ENCODE data around the gene CSTB. TPM values are rescaled to one million over a fixed set of nuclear protein-coding genes. Genes with fewer than 3 reads are reported as not detected.

Gene CSTB
- total RNA-seq, 2 donors from 2014 or later = 2.3 to 8.4 TPM

DNA sequence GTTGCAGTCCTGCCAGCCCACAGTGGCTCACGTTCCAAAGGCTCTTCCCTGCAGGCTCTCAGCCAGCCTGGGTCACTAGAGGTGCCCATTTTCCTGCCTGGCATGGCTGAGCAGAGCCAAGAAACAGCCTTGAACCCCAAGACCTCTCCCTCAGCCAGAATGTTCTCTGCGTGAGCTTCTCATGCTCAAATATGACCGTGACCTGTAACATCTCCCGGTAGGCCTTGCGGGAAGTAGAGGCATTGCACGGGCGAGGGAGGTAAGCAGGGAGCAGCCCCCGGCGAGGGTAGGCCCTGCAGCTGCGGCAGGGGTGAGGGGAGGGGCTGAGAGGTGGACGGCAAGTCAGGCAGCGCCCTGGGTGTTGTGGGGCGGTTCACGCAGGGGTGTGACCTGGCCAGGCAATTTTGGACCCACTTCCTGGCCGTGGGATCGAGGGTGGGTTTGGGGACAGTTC, 33.3 kb upstream of the CSTB start:
- Histone ChIP-seq H3K4me3 (no peak overlapping the region), H3K27me3 (replicated peaks; ENCODE audit: insufficient read depth) (no peaks in the 10 kb centered on the region), H3K4me1 (ENCODE audit: control insufficient read depth in 1 of 2, low read depth in 2 of 2) (peaks cover 0 to 20% of the 10 kb centered on the region in 2 donors), H3K36me3 (no peaks in the 10 kb centered on the region), H3K9me3 (no peaks in the 10 kb centered on the region), H3K27ac (no peak overlapping the region)
- ATAC-seq (ENCODE audit: insufficient number of reproducible peaks, low FRiP score, low read depth) = no peak
- no peak for TF ChIP-seq CTCF (IDR thresholded peaks at IDR 0.05)
- no peak for DNase-seq (ENCODE audit: low spot score)

- Histone ChIP-seq H3K36me3 (peaks cover 2% of the 10 kb centered on the region), H3K27ac (no peak overlapping the region), H3K4me3 (no peak overlapping the region), H3K27me3 (replicated peaks; ENCODE audit: insufficient read depth) (no peaks in the 10 kb centered on the region), H3K4me1 (ENCODE audit: control insufficient read depth in 1 of 2, low read depth in 2 of 2) (peaks cover 0 to 20% of the 10 kb centered on the region in 2 donors), H3K9me3 (no peaks in the 10 kb centered on the region)
- ATAC-seq (ENCODE audit: insufficient number of reproducible peaks, low FRiP score, low read depth) (no peak), DNase-seq (ENCODE audit: low spot score) (no peak)
- TF ChIP-seq CTCF (IDR thresholded peaks at IDR 0.05) = no peak
These were observed 32.7 kb upstream of the CSTB start for GRCh38 chr21:43808832-43809251.

GRCh38 chr21:43808367-43808766, 32.3 kb upstream of the CSTB start:
- Histone ChIP-seq H3K27me3 (replicated peaks; ENCODE audit: insufficient read depth) (no peaks in the 10 kb centered on the region), H3K36me3 (peaks cover 4% of the 10 kb centered on the region), H3K4me3 (no peak overlapping the region), H3K9me3 (no peaks in the 10 kb centered on the region), H3K4me1 (ENCODE audit: control insufficient read depth in 1 of 2, low read depth in 2 of 2) (peaks cover 0 to 20% of the 10 kb centered on the region in 2 donors), H3K27ac (no peak overlapping the region)
- DNase-seq (ENCODE audit: low spot score) = no peak
- no peak for TF ChIP-seq CTCF (IDR thresholded peaks at IDR 0.05)
- no peak for ATAC-seq (ENCODE audit: insufficient number of reproducible peaks, low FRiP score, low read depth)

GRCh38 chr21:43806017-43806710, 30.1 kb upstream of the CSTB start:
- DNase-seq (ENCODE audit: low spot score) (no peak), ATAC-seq (ENCODE audit: insufficient number of reproducible peaks, low FRiP score, low read depth) (no peak)
- peaks cover 16% of the 10 kb centered on the region for H3K36me3 ChIP-seq
- H3K4me1 ChIP-seq (ENCODE audit: control insufficient read depth in 1 of 2, low read depth in 2 of 2) = peaks cover 0 to 8% of the 10 kb centered on the region in 2 donors
- no peaks in the 10 kb centered on the region for H3K27me3 ChIP-seq (replicated peaks; ENCODE audit: insufficient read depth)
- no peak overlapping the region for H3K4me3 ChIP-seq
- no peak for TF ChIP-seq CTCF (IDR thresholded peaks at IDR 0.05)
- no peak overlapping the region for H3K27ac ChIP-seq
- no peaks in the 10 kb centered on the region for H3K9me3 ChIP-seq

DNA sequence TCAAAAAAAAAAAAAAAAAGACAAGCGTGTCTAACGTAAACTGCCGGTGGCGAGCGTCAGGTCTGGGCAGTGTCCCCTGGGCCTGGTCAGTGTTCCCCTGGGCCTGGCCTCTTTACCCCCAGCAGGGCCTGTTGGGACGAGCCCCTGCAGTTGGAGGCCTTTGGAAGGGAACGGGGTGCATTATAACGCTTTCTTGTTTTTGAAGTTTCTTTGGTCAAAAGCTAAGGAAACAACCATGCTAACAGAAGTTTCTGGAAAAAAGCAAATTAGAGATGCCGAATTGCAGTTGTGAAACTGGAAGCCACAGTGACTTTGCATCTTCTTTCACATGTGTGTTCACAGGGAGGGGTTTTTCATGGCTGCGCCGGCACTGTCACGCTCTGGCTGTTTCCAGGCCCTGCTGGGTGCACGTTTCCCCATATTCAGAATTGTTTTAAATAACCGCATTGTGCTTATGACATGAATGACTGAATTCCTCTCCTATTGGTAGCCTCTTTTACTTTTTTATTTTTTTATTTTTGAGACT, 29.2 kb upstream of the CSTB start:
- H3K4me1 ChIP-seq (ENCODE audit: control insufficient read depth in 1 of 2, low read depth in 2 of 2) = no peaks in the 10 kb centered on the region
- no peaks in the 10 kb centered on the region for H3K9me3 ChIP-seq
- TF ChIP-seq CTCF (IDR thresholded peaks at IDR 0.05) = no peak
- ATAC-seq (ENCODE audit: insufficient number of reproducible peaks, low FRiP score, low read depth) = no peak
- no peak overlapping the region for H3K4me3 ChIP-seq
- H3K27ac ChIP-seq = no peak overlapping the region
- H3K27me3 ChIP-seq (replicated peaks; ENCODE audit: insufficient read depth) = no peaks in the 10 kb centered on the region
- peaks cover 18% of the 10 kb centered on the region for H3K36me3 ChIP-seq
- no peak for DNase-seq (ENCODE audit: low spot score)

Data from thoracic aorta (tissue), 2 donors.